GM21576 (cell line): ENCODE measurements around the gene LGALS8.

Source experiments
- ATAC-seq: cut with Tn5 transposase; IDR thresholded peaks from one replicate; pipeline ENCODE4 v1.9.1; 2021; ENCODE audit warnings: mild to moderate bottlenecking, moderate library complexity; ENCODE audit not compliant: unreplicated experiment

Gene LGALS8

DNA sequence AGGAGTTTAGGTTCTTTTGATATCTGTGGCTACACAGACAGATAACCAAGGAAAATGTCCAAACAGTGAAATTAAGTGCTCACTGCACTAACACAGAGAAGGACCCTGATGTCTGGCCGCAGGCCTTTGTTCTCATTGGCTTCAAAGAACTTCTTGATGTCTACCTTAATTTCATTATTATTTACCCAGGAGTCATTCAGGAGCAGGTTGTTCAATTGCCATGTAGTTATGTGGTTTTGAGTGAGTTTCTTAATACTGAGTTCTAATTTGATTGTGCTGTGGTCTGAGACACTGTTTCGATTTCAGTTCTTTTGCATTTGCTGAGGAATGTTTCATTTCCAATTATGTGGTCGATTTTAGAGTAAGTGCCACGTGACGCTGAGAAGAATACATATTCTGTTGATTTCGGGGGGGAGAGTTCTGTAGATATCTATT lies 15.2 kb upstream of the LGALS8 start:
- ATAC-seq, result no peak

DNA sequence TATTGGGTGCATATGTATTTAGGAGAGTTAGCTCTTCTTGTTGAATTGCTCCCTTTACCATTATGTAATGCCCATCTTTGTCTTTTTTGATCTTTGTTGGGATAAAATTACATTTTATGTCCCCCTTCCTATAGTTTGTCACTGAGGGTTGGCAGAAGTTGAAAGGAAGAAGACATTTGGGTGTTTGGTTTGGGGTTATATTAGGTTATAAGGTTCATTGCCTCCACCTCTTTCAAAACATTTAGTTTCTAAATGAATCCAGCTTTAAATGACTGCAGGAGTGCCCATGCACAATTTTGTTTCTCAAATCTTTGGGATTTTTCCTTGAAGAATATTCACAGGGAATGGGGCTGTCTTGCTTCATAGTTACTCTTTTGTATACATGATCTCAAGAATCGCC lies 14.6 kb upstream of the LGALS8 start:
- no peak for ATAC-seq

DNA sequence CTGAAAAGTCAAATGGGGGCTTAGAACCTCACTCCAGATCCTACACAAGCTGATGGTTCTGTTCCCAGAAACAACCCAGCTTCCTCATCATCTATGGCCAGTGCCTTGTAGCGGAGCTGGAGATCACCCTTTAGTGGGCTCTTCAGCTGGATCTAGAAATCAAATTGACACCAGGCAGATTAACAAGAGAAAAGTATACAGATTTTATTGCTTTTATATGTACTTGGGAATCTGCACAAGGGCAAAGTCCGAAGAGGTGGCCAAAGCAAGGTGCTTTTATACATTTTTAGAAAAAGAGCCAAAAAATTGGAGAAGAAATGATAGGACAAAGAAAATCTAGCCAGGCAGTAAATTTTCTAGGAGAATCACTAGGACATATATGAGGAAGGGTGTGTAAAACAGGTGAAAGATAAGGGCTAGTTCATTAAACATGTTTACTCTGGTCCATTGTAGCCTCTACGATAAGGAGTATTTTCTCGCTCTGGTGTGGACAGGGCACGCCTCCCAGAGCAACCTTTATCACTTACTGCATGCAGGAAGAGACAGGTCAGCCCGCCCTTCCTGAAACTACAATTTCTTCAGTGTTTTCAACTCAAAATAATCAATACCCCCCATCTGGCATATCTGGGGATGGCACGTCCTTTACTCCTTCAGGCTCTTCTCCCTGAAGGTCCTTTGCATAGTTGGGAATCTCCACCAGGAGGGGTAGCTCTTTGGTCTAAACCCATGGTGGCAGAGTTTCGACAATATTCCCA lies 14.0 kb upstream of the LGALS8 start:
- ATAC-seq, result no peak

DNA sequence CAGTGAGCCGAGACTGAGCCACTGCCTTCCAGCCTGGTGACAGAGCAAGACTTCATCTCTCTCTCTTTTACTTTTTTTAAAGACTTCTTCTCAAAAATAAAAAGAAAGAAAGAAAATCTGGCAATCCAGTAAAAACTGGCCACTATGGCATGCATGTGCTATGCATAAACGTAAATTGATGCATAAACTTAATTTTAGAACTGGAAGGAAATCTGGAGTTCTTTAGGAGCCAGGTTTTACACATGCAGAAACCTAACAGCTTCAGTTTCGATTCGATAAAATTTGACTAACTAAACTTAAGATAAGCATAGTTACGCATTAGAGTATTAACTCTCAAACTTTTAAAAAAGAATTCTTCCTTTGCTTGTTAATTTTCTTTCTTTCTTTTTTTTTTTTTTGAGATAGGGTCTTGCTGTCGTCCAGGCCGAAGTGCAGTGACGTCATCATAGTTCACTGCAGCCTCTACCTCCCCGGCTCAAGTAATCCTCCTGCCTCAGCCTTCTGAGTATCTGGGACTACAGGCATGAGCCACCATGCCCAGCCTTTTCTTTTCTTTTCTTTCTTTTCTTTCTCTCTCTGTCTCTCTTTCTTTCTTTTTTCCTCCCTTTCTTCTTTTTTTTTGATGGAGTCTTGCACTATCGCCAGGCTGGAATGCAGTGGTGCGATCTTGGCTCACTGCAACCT lies 11.9 kb upstream of the LGALS8 start:
- no peak for ATAC-seq

DNA sequence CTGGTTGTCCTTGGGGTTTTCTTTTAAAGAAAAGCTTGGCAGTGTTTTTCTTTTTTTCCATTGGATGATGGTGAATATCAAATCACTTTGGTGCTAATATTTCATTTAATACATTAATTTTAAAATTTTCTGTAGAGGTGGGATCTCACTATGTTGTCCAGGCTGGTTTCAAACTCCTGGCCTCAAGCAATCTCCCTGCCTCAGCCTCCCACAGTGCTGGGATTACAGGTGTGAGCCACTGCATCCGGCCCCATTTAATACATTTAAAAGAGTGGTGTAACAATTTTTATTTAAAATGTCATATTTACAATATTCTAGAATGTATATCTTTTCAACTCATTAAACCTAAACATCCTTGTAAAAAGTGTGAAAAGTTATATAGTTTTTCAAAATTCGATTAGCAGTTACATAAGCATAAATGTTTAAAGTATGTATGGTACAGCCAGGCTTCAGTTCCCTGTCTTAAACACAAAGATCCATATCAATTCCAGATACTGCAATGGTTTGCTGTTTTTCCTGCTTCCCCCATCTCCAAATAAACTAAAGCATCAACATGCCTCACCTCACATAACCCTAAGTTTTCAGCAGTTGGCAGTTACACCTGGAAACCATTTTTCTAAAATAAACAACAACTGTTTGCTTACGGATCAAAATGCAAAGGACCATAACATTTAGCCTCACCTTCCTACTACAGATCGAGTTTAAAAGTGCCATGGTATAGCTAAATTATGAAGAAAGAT lies 8.9 kb upstream of the LGALS8 start:
- no peak for ATAC-seq

DNA sequence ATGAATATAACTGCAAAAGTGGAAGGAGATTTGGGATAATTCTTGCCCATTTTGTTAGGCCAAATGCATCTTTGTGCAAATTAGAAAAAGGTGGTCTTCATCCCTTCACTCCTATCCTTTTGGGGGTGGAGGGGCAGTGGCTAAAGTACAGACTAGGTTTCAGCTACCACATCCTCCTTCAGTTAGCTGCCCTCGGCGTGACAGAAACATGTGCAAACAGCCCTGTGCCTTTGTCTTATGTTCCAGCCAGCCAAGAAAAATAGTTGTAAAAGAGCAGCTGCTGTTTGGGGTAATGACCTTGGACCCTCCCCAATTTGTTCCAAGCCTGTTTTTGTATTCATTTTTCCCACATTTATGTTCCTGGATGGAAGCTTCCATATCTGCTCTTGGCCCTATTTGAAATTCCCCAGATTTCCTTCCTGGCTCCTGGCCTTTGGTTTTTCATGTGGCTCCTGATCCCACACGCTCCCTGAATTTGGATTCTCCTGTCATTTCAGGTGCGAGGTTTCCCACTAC lies 8.3 kb upstream of the LGALS8 start:
- ATAC-seq, result no peak

DNA sequence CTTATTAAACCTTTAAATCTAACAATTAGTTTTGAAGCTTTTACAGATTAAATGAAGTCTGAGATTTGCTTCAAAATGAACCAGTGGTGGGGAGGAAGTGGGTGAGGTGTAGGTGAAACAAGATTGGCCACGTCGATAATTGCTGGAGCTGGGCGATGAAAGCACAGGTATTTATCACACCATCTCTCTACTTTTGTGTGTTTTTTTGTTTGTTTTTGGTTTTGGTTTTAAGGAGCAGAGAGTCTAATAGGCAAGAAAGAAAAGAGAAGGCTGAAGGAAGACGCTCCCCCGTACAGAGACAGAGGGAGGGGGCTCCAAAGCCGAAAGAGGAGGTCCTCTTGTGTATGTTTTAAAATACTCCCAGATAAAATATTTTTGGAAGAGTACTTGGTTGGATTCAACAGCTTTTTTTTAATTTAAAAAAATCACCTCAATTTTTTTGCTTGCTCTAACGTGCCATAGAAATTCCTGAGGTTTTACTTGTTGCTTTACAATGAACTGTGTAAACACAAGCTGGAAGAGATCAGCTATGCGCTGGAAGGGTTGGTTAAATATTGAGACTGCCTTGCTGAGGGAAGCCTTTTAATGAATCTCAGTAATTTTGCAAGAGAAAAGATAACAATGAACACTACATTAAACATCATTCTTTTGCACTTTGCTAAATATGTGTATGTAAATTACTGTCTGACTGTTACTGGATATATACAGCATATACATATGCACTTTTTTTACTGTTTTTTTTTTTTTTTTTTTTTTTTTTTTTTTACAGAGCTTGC lies 6.7 kb upstream of the LGALS8 start:
- ATAC-seq, result no peak

DNA sequence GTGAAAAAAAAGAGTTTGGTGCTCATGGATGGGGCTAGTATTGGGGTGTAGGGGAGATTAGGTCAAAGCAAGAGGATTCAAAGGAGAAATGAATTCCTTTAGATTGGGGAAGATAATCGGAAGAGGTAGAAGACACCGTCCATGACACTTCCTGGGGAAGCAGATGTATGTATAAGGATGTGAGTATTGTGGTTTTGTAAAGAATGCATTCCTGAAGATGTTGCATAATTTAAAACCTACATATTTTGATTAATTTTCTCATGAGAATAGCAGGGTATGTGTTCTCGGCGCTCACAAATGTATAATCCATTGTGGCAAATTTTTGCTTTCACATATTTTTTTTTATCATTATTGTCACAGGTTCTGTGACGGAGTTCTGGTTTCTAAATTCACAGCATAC lies 5.5 kb upstream of the LGALS8 start:
- ATAC-seq, result no peak

DNA sequence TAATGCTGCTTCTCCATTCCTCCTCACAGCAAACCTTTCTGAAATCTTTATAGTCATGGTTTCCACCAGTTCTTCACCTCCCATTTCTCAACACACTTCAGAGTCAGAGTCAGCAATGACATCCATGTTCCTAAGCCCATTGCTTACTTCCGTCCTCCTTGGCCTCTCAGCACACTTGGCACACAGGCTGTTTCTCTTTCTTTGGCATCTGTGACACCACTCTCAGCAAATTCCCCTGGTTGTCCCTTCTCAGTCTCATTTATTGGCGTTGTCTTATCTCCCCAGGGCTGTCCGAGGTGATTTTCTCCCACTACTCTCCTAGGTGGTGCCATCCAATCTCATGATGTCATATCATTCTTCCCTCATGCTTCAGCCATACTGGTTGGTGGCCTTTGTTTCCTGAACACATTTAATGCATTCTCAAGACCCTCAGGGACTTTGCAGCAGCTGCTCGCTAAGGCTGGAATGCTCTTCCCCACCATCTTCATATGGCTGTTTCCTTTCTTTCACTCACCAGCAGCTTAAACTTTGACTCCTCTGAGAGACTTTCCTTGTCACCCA lies 3.3 kb upstream of the LGALS8 start:
- ATAC-seq, result no peak

DNA sequence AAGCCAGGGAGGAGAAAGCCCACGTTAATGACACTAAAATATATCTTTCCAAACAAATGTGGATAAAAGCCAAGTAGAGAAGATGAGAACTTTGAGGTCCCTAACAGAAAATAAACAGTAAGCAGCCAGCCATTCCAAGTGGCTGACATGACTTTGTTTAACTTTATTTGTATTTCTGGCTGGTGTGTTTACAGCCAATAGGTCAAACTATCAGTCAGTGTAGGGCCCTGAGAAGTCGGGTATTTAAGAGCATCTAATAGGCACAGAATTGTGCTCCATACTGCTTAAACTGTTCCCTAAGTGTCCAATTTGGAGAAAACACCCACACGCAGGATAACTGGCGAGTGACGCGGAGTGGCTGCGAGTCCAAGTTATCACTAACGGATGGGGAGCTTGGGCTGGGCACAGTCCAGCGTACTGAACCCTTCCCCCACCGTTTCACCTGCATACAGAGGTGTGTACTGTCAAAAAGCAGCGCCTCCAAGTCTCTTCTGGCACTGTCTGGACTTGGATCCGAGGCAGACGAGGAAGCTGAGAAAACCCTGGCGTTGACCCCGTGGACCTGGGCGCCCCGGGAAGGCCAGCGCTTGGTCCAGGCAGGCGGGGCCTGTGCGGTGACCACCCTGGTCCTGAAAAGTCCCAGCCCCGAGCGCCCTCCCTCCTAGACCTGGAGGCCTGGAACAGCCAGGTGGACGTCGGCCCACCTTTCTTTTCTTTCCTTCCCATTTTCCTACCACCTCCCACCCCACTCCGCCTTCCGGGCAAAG lies 662 bp upstream of the LGALS8 start:
- ATAC-seq, result no peak

DNA sequence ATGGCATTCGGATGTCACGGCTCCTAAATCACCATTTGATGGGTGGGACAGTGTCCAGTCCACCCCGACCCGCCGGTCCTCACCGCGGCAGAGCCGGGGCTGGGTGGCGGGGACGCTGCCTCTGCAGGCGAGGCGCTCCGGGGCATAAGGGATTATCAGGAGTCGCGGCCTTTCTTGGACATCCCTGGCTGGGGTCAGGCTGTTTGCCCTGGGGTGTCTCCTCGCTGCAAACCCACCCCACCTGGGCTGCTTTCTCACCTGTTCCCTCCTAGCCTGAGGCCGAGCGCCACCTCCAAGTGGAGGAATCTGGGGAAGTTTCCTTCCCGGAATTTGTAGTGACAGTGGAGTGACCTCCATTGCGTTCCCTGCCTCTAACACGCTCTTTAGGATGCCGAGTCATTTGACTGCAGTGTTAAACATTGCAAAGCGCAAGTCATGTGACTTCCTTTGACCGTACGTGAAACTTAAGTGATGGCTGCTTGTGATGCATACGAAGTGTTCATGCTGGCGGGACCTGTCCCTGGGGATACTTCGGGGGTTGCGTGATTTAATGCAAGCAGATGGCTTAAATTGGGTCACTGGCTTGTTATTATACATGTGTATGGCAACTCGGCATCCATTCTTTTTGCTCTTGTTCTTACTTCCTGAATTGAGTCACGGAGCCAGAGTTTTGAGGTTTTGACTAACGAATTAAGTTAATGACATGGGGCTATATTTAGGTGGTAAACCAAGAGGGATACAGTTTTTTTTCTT lies 536 bp downstream of the LGALS8 start:
- ATAC-seq, result peak; percentile 92

DNA sequence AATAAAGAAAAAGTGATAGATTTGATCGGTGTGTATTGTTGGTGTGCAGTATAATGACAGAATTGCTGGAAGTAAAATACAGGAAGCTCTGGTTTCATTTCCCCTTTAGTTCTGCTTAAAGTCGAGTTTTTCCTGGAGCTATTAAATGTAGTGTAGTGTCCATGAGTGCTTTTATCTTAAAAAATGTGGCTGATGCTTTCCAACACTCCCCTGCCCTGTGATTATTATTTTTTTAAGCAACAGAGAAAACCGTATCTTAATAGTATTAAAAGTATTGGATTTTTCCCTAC lies 1.1 kb downstream of the LGALS8 start:
- ATAC-seq, result no peak

DNA sequence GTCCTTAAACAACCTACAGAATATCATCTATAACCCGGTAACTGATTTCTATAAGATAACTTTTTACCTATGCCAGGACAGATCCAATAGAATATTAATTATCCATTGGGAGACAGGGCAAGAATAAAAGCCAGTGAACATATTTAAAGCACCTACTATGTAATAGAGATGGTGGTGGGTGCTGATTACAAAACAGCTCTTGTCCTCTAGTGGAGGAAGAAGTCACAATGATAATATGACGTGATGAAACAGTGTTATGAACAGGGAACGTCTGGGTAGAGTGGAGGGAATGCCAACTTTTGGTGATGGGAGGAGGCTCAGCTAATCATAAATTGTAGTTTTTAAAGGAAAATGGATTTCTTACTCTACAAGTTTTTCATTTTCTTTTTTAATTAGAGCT lies 2.3 kb downstream of the LGALS8 start:
- no peak for ATAC-seq

DNA sequence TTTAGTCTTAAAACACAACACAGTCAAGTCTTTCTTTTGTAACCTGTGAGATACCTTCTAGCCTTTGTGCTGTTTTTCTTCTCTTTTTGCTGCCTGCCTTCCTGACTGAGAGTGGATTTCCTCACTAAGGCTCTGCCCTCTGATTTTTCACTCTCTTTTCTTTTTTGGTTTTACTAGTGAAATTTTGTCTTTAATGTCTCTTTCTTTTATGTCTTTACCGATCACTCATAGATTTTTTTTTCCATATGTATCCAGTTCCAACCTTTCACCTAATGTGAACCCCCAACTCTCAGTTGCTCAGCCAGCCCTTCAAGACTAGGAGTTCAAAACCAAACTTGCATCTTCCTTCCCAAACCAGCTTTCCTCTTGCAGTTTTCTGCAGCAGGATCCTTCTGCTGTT lies 6.5 kb downstream of the LGALS8 start:
- no peak for ATAC-seq

DNA sequence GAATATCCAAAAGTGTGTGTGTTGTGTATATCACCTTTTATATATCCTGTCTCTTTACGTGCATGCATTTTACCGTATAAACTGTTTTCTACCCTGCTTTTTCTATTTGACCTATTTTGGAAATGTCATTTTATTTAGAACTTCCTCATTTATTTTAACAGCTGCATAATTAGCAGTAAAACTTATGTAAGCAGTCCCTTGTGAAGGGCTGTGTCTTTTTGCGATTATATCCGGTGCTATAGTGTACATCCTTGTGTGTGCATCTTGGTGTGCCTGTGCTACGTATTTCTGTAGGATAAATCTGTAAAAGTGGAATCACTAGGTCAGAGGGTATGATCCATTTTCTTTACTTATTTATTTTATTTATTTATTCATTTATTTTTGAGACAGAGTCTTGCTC lies 7.2 kb downstream of the LGALS8 start:
- ATAC-seq, result no peak

DNA sequence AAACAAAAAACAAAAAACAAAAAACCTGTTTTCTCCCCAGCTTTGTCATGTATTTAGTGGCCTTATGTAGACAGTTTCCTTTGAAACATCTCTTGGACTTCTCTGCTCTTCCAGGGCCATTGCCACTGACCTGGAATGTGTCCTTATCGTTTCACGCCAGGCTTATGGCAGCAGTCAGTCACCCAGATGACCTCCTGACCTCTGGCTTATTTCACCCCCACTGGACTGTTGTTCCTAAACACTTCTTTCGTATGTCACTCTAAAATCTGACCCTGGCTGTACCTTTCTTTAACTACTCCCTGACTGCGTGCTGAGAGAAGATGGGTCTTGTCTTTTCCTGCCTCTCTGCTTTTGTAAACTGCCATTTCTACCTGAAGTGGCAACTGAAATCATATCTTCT lies 9.1 kb downstream of the LGALS8 start:
- ATAC-seq, result no peak

DNA sequence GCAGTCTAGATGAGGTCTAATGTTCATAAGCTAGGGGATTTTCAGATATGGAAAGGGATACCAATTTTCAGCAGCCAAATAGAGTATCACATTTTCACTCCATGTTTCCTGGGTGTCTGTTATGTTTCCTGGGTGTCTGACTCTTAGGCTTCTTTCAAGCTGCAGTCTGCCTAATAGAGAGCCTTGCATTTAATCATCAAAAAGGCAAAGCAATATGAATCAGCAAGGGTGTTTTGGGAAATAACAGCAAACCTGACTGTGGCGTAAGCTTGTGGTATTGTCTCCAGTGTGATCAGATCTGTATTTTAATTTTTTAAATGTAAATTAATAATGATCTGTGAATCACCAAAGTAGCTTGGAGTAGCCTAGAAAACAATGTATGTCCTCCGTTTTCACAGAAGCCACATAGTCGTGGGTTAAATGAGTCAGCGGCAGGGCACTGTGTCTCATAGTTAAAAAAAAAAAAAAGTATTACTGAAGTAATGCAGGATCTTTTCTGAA lies 10.4 kb downstream of the LGALS8 start:
- no peak for ATAC-seq

DNA sequence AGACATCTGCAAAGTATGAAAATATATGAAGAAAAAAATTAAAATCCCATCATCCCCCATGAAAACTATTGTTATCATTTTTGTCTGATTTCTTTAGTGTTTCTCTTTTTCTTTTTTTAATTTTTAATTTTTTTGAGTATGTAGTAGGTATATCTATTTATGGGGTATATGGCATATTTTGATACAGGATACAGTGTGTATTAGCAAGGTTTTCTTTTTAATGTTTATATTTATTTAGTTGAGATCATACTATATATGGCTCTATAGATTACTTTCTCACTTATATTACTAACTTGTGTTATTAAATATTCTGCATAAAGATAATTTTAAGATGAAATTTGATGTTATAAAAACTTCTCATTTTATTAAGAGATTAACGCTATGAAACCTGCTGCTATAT lies 11.4 kb downstream of the LGALS8 start:
- ATAC-seq, result no peak

DNA sequence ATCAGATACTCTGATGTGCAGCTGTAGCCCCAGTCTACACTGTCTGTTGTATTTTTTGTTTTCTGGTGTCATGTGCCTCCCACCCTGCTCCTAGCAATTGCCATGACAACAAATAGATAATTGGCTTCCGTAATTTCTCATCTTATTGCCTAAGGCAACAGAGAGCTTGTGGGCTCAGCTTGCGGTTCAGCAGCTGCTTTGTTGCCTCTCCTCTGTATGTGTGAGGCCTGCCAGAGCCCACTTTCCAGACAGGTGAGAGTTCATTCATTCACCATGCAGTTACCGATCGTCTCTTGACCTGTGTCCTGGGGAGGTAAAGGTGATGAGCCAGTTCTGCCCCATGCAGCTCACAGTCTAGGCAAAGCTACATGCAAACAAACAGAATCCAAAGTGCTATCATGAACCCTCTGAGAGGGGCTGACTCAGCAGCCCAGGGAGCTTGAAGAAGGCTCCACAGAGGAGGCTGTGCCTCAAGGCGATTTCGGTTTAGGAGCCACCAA lies 11.9 kb downstream of the LGALS8 start:
- ATAC-seq, result no peak
